ENCODE results near the gene GPC5.
"Not testable (repeated sequence)": the region's sequence is repeated elsewhere in the genome, so short reads cannot be mapped to it uniquely, and the experiment has no call there.

GPC5 gene

GRCh38 chr13:91774397-91774796, 376.0 kb downstream of the GPC5 start:
- no peak for DNase-seq (ENCODE audit: low spot score)

- no peak for DNase-seq (ENCODE audit: low spot score)
Observed at GRCh38 chr13:91776611-91777193, 378.3 kb downstream of the GPC5 start.

- no peak for DNase-seq (ENCODE audit: low spot score)
Observed at GRCh38 chr13:91778123-91778522, 379.7 kb downstream of the GPC5 start.

GRCh38 chr13:91781982-91782691, 383.7 kb downstream of the GPC5 start:
- not testable (repeated sequence) for DNase-seq (ENCODE audit: low spot score)

GRCh38 chr13:91785431-91786119, 387.2 kb downstream of the GPC5 start:
- no peak for DNase-seq (ENCODE audit: low spot score)

GRCh38 chr13:91792054-91792453, 393.6 kb downstream of the GPC5 start:
- DNase-seq (ENCODE audit: low spot score) = no peak

GRCh38 chr13:91797567-91797966, 399.1 kb downstream of the GPC5 start:
- DNase-seq (ENCODE audit: low spot score) = no peak

- DNase-seq (ENCODE audit: low spot score) = not testable (repeated sequence)
Observed at GRCh38 chr13:91798338-91798737, 399.9 kb downstream of the GPC5 start.

- DNase-seq (ENCODE audit: low spot score) = not testable (repeated sequence)
Observed at GRCh38 chr13:91801772-91802171, 403.4 kb downstream of the GPC5 start.

- DNase-seq (ENCODE audit: low spot score) = no peak
Observed at GRCh38 chr13:91802957-91803356, 404.5 kb downstream of the GPC5 start.

GRCh38 chr13:91804724-91805123, 406.3 kb downstream of the GPC5 start:
- no peak for DNase-seq (ENCODE audit: low spot score)

- DNase-seq (ENCODE audit: low spot score) = no peak
Observed at GRCh38 chr13:91805605-91806004, 407.2 kb downstream of the GPC5 start.

GRCh38 chr13:91809161-91809560, 410.7 kb downstream of the GPC5 start:
- DNase-seq (ENCODE audit: low spot score) = no peak

- no peak for DNase-seq (ENCODE audit: low spot score)
Observed at GRCh38 chr13:91813253-91813652, 414.8 kb downstream of the GPC5 start.

- no peak for DNase-seq (ENCODE audit: low spot score)
Observed at GRCh38 chr13:91816263-91816807, 417.9 kb downstream of the GPC5 start.

GRCh38 chr13:91817250-91817649, 418.8 kb downstream of the GPC5 start:
- DNase-seq (ENCODE audit: low spot score) = no peak

GRCh38 chr13:91824416-91824815, 426.0 kb downstream of the GPC5 start:
- no peak for DNase-seq (ENCODE audit: low spot score)

- DNase-seq (ENCODE audit: low spot score) = no peak
Observed at GRCh38 chr13:91825516-91825915, 427.1 kb downstream of the GPC5 start.

- no peak for DNase-seq (ENCODE audit: low spot score)
Observed at GRCh38 chr13:91836553-91836952, 438.1 kb downstream of the GPC5 start.

GRCh38 chr13:91845612-91846011, 447.2 kb downstream of the GPC5 start:
- no peak for DNase-seq (ENCODE audit: low spot score)

- no peak for DNase-seq (ENCODE audit: low spot score)
Observed at GRCh38 chr13:91863699-91864098, 465.3 kb downstream of the GPC5 start.

GRCh38 chr13:91868351-91868750, 469.9 kb downstream of the GPC5 start:
- no peak for DNase-seq (ENCODE audit: low spot score)

GRCh38 chr13:91878491-91878890, 480.1 kb downstream of the GPC5 start:
- no peak for DNase-seq (ENCODE audit: low spot score)
